H1 (cell line): ENCODE data around the gene TP53RK. TPM values are rescaled to one million over a fixed set of nuclear protein-coding genes. Genes with fewer than 3 reads are reported as not detected.
A peak's percentile ranks its signal among the peaks of the same experiment; 100 is the strongest.

Experiments
- CTCF ChIA-PET: fragments of 300-600 bp; sonication (Branson Sonifier 250); formaldehyde crosslinking; loops from one replicate; lab custom pipeline; 2021; ENCODE audit not compliant: partially characterized antibody; lab: Charles Lee
- POLR2A ChIA-PET: fragments of 300-600 bp; sonication (Branson Sonifier 250); formaldehyde crosslinking; loops from one replicate; lab custom pipeline; 2021; ENCODE audit warnings: inconsistent platforms; ENCODE audit not compliant: partially characterized antibody; lab: Charles Lee
- DNase-seq, 2 experiments: peaks; one replicate each; pipeline versions ENCODE4 v3.0.0 to v3.0.0-alpha.2; 2010 to 2022; ENCODE audit warnings: low spot score in 2 of 2, low read depth in 1 of 2, mixed read lengths in 1 of 2
- FAIRE-seq: peaks from 2 replicates; lab custom pipeline; 2011; peaks lifted over from hg19 to GRCh38; lab: Jason Lieb, UNC
- H2AFZ ChIP-seq: 2 replicates; pipeline ENCODE4 v1.8.1; 2012; ENCODE audit warnings: low read length, inconsistent platforms
- H2AK5ac ChIP-seq: 2 replicates; pipeline ENCODE4 v1.6.1; 2013; ENCODE audit warnings: low read depth, low read length
- H2BK120ac ChIP-seq: replicated peaks from 2 replicates; pipeline ENCODE3; 2013; ENCODE audit warnings: low read depth, low read length, inconsistent platforms
- H2BK12ac ChIP-seq: 2 replicates; pipeline ENCODE4 v1.6.1; 2013; ENCODE audit warnings: low read depth, low read length
- H2BK15ac ChIP-seq: 2 replicates; pipeline ENCODE4 v1.6.1; 2013; ENCODE audit warnings: low read length
- H2BK20ac ChIP-seq: 2 replicates; pipeline ENCODE4 v1.6.1; 2013; ENCODE audit warnings: low read length
- H2BK5ac ChIP-seq: 2 replicates; pipeline ENCODE4 v1.6.1; 2013; ENCODE audit warnings: low read depth, low read length
- H3K14ac ChIP-seq: 2 replicates; pipeline ENCODE4 v1.6.1; 2013; ENCODE audit warnings: inconsistent platforms; ENCODE audit not compliant: insufficient read length
- H3K18ac ChIP-seq: 2 replicates; pipeline ENCODE4 v1.6.1; 2013; ENCODE audit warnings: low read length; ENCODE audit errors: extremely low read depth
- H3K23ac ChIP-seq: 2 replicates; pipeline ENCODE4 v1.6.1; 2013; ENCODE audit warnings: inconsistent platforms; ENCODE audit not compliant: insufficient read length
- H3K23me2 ChIP-seq: 2 replicates; pipeline ENCODE4 v1.6.1; 2013; ENCODE audit warnings: low read depth, low read length
- H3K27ac ChIP-seq: 2 replicates; pipeline ENCODE4 v1.6.1; 2011; ENCODE audit warnings: low read depth, low read length, inconsistent platforms
- H3K27me3 ChIP-seq, 4 experiments: replicated peaks in 1 of 4; 1 replicate in 1 of 4; 2 replicates in 3 of 4; pipeline versions ENCODE4 v1.6.1 to v1.8.1; 2011 to 2013; ENCODE audit warnings: low read length in 3 of 4, mild to moderate bottlenecking in 3 of 4, inconsistent platforms in 2 of 4, mixed read lengths in 2 of 4, moderate library complexity in 1 of 4; ENCODE audit not compliant: control insufficient read depth in 3 of 4, insufficient read depth in 3 of 4; ENCODE audit errors: extremely low read depth in 1 of 4
- H3K36me3 ChIP-seq, 4 experiments: 2 replicates each; pipeline versions ENCODE4 v1.6.1 to v1.8.1; 2011 to 2013; ENCODE audit warnings: mild to moderate bottlenecking in 4 of 4, low read length in 3 of 4, moderate library complexity in 2 of 4, control low read depth in 1 of 4, inconsistent platforms in 1 of 4; ENCODE audit not compliant: insufficient read depth in 4 of 4, control insufficient read depth in 2 of 4
- H3K4ac ChIP-seq: replicated peaks from 2 replicates; pipeline ENCODE3; 2013; ENCODE audit warnings: low read length, low read depth, mixed read lengths, inconsistent platforms; ENCODE audit not compliant: insufficient read length
- H3K4me1 ChIP-seq, 4 experiments: replicated peaks in 1 of 4; 1 replicate in 1 of 4; 2 replicates in 3 of 4; pipeline versions ENCODE4 v1.6.1 to v1.8.1; 2011 to 2013; ENCODE audit warnings: low read length in 3 of 4, inconsistent platforms in 2 of 4, mixed read lengths in 1 of 4; ENCODE audit not compliant: insufficient read depth in 4 of 4, control insufficient read depth in 3 of 4
- H3K4me2 ChIP-seq, 2 experiments: 2 replicates each; pipeline versions ENCODE4 v1.6.1 to v1.8.1; 2011 to 2013; ENCODE audit warnings: low read depth in 2 of 2, low read length in 2 of 2, control low read depth in 1 of 2, inconsistent platforms in 1 of 2, mild to moderate bottlenecking in 1 of 2; ENCODE audit not compliant: insufficient read depth in 1 of 2
- H3K4me3 ChIP-seq, 4 experiments: fragments of 200-600, 300-600 bp in 1 of 4; sonication (generic), shearing (Covaris generic), sonication (Bioruptor Twin) in 1 of 4; 2 replicates each; pipeline versions ENCODE4 v1.5.1 to v1.8.1; 2011 to 2016; ENCODE audit warnings: low read length in 4 of 4, low read depth in 3 of 4, control low read depth in 2 of 4, inconsistent platforms in 2 of 4, mild to moderate bottlenecking in 2 of 4, mixed read lengths in 1 of 4, moderate library complexity in 1 of 4; ENCODE audit not compliant: insufficient read depth in 2 of 4; ENCODE audit errors: extremely low read depth in 1 of 4
- H3K56ac ChIP-seq: replicated peaks from 2 replicates; pipeline ENCODE3; 2013; ENCODE audit warnings: low read depth, mild to moderate bottlenecking, mixed read lengths, low read length, inconsistent platforms; ENCODE audit not compliant: insufficient read length
- H3K79me1 ChIP-seq: 2 replicates; pipeline ENCODE4 v1.6.1; 2013; ENCODE audit warnings: low read depth, low read length, control low read depth
- H3K79me2 ChIP-seq, 2 experiments: 2 replicates each; pipeline versions ENCODE4 v1.6.1 to v1.8.1; 2012 to 2013; ENCODE audit warnings: low read length in 2 of 2, mild to moderate bottlenecking in 2 of 2, inconsistent platforms in 1 of 2; ENCODE audit not compliant: insufficient read depth in 2 of 2, control insufficient read depth in 1 of 2
- H3K9ac ChIP-seq, 4 experiments: replicated peaks in 1 of 4; 1 replicate in 1 of 4; 2 replicates in 3 of 4; pipeline versions ENCODE4 v1.6.1 to v1.8.1; 2011 to 2013; ENCODE audit warnings: low read depth in 3 of 4, low read length in 3 of 4, control low read depth in 2 of 4, mild to moderate bottlenecking in 2 of 4, moderate library complexity in 2 of 4, inconsistent platforms in 1 of 4; ENCODE audit errors: extremely low read depth in 1 of 4
- H3K9me3 ChIP-seq, 2 experiments: 2 replicates each; pipeline versions ENCODE4 v1.6.1 to v1.8.1; 2012 to 2013; ENCODE audit warnings: mild to moderate bottlenecking in 2 of 2, moderate library complexity in 2 of 2, control low read depth in 1 of 2, inconsistent platforms in 1 of 2, low read depth in 1 of 2, low read length in 1 of 2, mixed read lengths in 1 of 2; ENCODE audit not compliant: insufficient read depth in 2 of 2
- H4K20me1 ChIP-seq, 2 experiments: replicated peaks in 1 of 2; 2 replicates each; pipeline versions ENCODE3 to v1.8.1; 2011 to 2013; ENCODE audit warnings: inconsistent platforms in 2 of 2, low read length in 2 of 2, mild to moderate bottlenecking in 1 of 2; ENCODE audit not compliant: insufficient read depth in 2 of 2, control insufficient read depth in 1 of 2
- H4K5ac ChIP-seq: 2 replicates; pipeline ENCODE4 v1.6.1; 2013; ENCODE audit warnings: low read length, low read depth, mixed read lengths, inconsistent platforms; ENCODE audit not compliant: insufficient read length
- H4K8ac ChIP-seq: 2 replicates; pipeline ENCODE4 v1.8.0; 2013; ENCODE audit warnings: mild to moderate bottlenecking, moderate library complexity, low read length, inconsistent platforms; ENCODE audit not compliant: insufficient read depth; ENCODE audit errors: extremely low read depth
- H4K91ac ChIP-seq: replicated peaks from 2 replicates; pipeline ENCODE3; 2013; ENCODE audit warnings: low read length, mixed read lengths, inconsistent platforms; ENCODE audit not compliant: insufficient read length
- E2F6 ChIP-seq: IDR thresholded peaks from 2 replicates; pipeline ENCODE4 v1.6.1; 2012; ENCODE audit warnings: inconsistent platforms
- KDM1A ChIP-seq: fragments of 200-600, 300-600 bp; sonication (generic); IDR thresholded peaks from 2 replicates; pipeline ENCODE4 v1.7.1; 2016; ENCODE audit warnings: mild to moderate bottlenecking, low read length, borderline replicate concordance
- WGBS, 2 experiments: shearing (Covaris generic) in 1 of 2; methylation state at CpG; one replicate each; pipeline versions ENCODE4 v1.1.6 to v1.1.7; 2013 to 2015; ENCODE audit warnings: low lambda C conversion rate in 2 of 2, mixed read lengths in 2 of 2, inconsistent platforms in 1 of 2, low coverage in 1 of 2, missing lambda C conversion rate in 1 of 2; ENCODE audit not compliant: insufficient replicate concordance in 2 of 2, insufficient coverage in 1 of 2, insufficient read length in 1 of 2; ENCODE audit errors: extremely low coverage in 1 of 2, missing lambda C conversion rate in 1 of 2; 5-methylcytosine and 5-hydroxymethylcytosine counted together
- polyA plus RNA-seq, 7 experiments: library from polyadenylated mRNA; depleted of rRNA in 3 of 7; stranded (reverse) in 5 of 7; unstranded in 2 of 7; fragments of >200 nt in 5 of 7; fragments of 200-250 nt in 2 of 7; gene quantifications; 1 replicate in 5 of 7; 2 replicates in 1 of 7; 4 replicates in 1 of 7; pipeline versions ENCODE4 v1.2.1 to v1.2.3, GENCODE V29; 2011 to 2013; ENCODE audit warnings: missing spikeins in 2 of 7, mixed read lengths in 2 of 7
- total RNA-seq: library from RNA; stranded (reverse); fragmentation: NEBNext Ultra II Directional; extraction: Animal tissue kit (Norgen Biotek cat#: 25700); gene quantifications from 2 replicates; pipeline ENCODE4 v1.2.1, GENCODE V29; 2021
- TF ChIP-seq, protein P1 (sequence below): IDR thresholded peaks from 2 replicates; pipeline ENCODE4 v1.6.1; 2011; ENCODE audit warnings: low read depth, mild to moderate bottlenecking, low read length; ENCODE audit not compliant: insufficient read depth

Gene TP53RK
- total and polyA plus RNA-seq, 2 of the 8 experiments (the other 6 are each of a cell fraction or from before 2014, with no cell fraction given): 8.5 to 16.3 TPM

GRCh38 chr20:46723039-46723438 lies 33.8 kb upstream of the TP53RK start:
- Histone ChIP-seq H3K27ac (no peak overlapping the region), H2AFZ (no peak overlapping the region), H4K8ac (no peak overlapping the region), H3K79me2 (no peaks in the 10 kb centered on the region), H3K56ac (no peak overlapping the region), H3K9me3 (peaks cover 10% of the 10 kb centered on the region in 2 experiments; a peak in 2 of 4 replicates), H3K23me2 (peaks cover 8% of the 10 kb centered on the region; the same call in 1 of the 2 replicates), H4K5ac (no peak overlapping the region), H3K4me2 (no peak overlapping the region), H3K9ac (no peak overlapping the region), H4K91ac (no peak overlapping the region), H2BK20ac (no peak overlapping the region), H3K18ac (no peak overlapping the region), H2AK5ac (no peak overlapping the region), H3K4me1 (no peaks in the 10 kb centered on the region), H3K79me1 (no peaks in the 10 kb centered on the region), H3K4me3 (no peak overlapping the region), H3K23ac (no peak overlapping the region), H3K36me3 (peaks cover 0 to 12% (median 5%) of the 10 kb centered on the region in 4 experiments; a peak in 3 of 8 replicates), H2BK120ac (no peak overlapping the region), H3K27me3 (no peaks in the 10 kb centered on the region; a peak in 1 of 7 replicates), H3K14ac (no peak overlapping the region), H2BK15ac (no peak overlapping the region), H4K20me1 (peaks cover 0 to 4% of the 10 kb centered on the region in 2 experiments), H3K4ac (no peak overlapping the region), H2BK12ac (no peak overlapping the region), H2BK5ac (no peak overlapping the region)
- ChIA-PET CTCF (no interaction called here), POLR2A (no interaction called here)
- TF ChIP-seq KDM1A (0 out of 2 replicates have a peak, but pooled peaks have one; percentile 42), E2F6 (no peak)
- TF ChIP-seq, protein P1, sequence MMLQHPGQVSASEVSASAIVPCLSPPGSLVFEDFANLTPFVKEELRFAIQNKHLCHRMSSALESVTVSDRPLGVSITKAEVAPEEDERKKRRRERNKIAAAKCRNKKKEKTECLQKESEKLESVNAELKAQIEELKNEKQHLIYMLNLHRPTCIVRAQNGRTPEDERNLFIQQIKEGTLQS: no peak
- WGBS, 2 experiments: 94% methylated on average over 1 of the region's 1 CpG; no CpG with 5 or more reads in 1 of the 2 experiments
- no peak for DNase-seq
- no peak for FAIRE-seq
